ENCODE results near the gene POLR2C. TPM values are rescaled to one million over a fixed set of nuclear protein-coding genes. Genes with fewer than 3 reads are reported as not detected.
A peak's percentile ranks its signal among the peaks of the same experiment; 100 is the strongest.

The POLR2C gene
- total RNA-seq, 2 donors from 2014 or later = 110 to 130 TPM

DNA sequence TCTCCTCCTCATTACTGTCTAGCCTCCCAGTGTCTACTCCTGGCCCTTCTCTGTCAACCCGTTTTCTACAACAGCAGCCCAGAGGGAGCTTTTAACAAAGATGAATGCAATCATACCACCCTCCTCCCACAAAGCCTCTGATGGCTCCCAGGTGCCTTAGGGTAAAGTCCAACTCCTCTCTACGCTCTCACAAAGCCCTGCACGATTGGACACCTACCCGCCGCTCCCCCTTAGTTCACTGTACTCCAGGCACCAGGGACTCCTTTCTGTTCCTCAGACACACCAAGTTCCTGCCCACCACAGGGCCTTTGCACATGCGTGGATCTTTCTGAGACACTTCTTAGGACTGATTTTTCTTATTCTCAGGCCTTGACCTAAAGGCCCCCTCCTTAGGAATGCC lies 56.4 kb downstream of the POLR2C start:
- Histone ChIP-seq H3K9me3 (no peaks in the 10 kb centered on the region), H3K36me3 (peaks cover 47% of the 10 kb centered on the region), H3K27ac (no peak overlapping the region), H3K27me3 (replicated peaks; ENCODE audit: insufficient read depth) (no peaks in the 10 kb centered on the region), H3K4me3 (no peak overlapping the region), H3K4me1 (ENCODE audit: control insufficient read depth in 1 of 2, low read depth in 2 of 2) (peaks cover 0 to 2% of the 10 kb centered on the region in 2 donors)
- TF ChIP-seq, protein P1, sequence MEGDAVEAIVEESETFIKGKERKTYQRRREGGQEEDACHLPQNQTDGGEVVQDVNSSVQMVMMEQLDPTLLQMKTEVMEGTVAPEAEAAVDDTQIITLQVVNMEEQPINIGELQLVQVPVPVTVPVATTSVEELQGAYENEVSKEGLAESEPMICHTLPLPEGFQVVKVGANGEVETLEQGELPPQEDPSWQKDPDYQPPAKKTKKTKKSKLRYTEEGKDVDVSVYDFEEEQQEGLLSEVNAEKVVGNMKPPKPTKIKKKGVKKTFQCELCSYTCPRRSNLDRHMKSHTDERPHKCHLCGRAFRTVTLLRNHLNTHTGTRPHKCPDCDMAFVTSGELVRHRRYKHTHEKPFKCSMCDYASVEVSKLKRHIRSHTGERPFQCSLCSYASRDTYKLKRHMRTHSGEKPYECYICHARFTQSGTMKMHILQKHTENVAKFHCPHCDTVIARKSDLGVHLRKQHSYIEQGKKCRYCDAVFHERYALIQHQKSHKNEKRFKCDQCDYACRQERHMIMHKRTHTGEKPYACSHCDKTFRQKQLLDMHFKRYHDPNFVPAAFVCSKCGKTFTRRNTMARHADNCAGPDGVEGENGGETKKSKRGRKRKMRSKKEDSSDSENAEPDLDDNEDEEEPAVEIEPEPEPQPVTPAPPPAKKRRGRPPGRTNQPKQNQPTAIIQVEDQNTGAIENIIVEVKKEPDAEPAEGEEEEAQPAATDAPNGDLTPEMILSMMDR (IDR thresholded peaks at IDR 0.05) = no peak
- ATAC-seq (ENCODE audit: insufficient number of reproducible peaks, low FRiP score, low read depth) = no peak
- no peak for DNase-seq (ENCODE audit: low spot score)

DNA sequence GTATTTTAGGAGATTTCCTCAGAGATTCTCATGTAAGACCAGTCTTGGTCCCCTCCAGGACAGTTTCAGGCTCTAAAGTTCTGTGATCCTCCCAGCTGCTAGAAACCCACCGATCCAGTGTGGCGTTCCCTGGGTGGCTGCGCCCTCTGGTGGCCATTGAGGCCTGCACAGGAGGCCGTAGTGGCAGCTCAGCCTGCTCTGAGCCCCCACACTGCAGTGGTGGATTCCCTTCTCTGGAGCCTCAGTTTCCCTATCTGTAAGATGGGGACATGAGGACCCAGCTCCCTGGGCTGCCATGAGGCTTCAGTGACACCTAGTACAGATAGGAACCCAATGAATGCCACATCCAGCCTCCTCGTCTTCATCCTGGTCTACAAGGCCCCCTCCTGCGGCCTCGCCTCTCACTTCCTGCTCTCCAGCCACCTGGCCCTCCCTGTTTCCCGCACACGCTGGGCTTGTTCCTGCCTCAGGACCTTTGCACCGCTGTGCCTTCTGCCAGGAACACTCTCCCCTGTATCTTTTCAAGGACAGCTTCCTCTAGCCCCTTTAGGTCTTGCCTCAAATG lies 57.4 kb downstream of the POLR2C start:
- H3K4me3 ChIP-seq = no peak overlapping the region
- no peaks in the 10 kb centered on the region for H3K9me3 ChIP-seq
- ATAC-seq (ENCODE audit: insufficient number of reproducible peaks, low FRiP score, low read depth) (no peak), DNase-seq (ENCODE audit: low spot score) (no peak)
- H3K36me3 ChIP-seq = peaks cover 40% of the 10 kb centered on the region
- TF ChIP-seq, protein P1 (IDR thresholded peaks at IDR 0.05) = peak; percentile 97
- peaks cover 0 to 2% of the 10 kb centered on the region in 2 donors for H3K4me1 ChIP-seq (ENCODE audit: control insufficient read depth in 1 of 2, low read depth in 2 of 2)
- no peaks in the 10 kb centered on the region for H3K27me3 ChIP-seq (replicated peaks; ENCODE audit: insufficient read depth)
- no peak overlapping the region for H3K27ac ChIP-seq

Other genes with a start within 250 kb of the POLR2C start
- 10 to 100 TPM; 54.7 to 64.0 TPM for gene ARL2BP, start 217.4 kb upstream of the POLR2C start, total RNA-seq
- gene PLLP, start 178.0 kb upstream of the POLR2C start, total RNA-seq = 1 to 10 TPM; 3.1 to 8.6 TPM
- not detected for gene CCL22, start 103.9 kb upstream of the POLR2C start, total RNA-seq
- gene CX3CL1, start 90.2 kb upstream of the POLR2C start, total RNA-seq = 100 to 1,000 TPM; 106 to 117 TPM
- gene CCL17, start 57.9 kb upstream of the POLR2C start, total RNA-seq = not detected
- 10 to 100 TPM; 18.1 to 25.0 TPM for gene CIAPIN1, start 15.3 kb upstream of the POLR2C start, total RNA-seq
- 10 to 100 TPM; 29.5 to 33.5 TPM for gene COQ9, start 15.2 kb upstream of the POLR2C start, total RNA-seq
- 10 to 100 TPM; 43.2 to 70.1 TPM for gene DOK4, start 23.8 kb downstream of the POLR2C start, total RNA-seq
- gene CCDC102A, start 73.9 kb downstream of the POLR2C start, total RNA-seq = 10 to 100 TPM; 26.4 to 43.2 TPM
- under 1 TPM in 1 of 2 donors, not detected in 1; 0.27 TPM for gene ADGRG5, start 80.0 kb downstream of the POLR2C start, total RNA-seq
- 10 to 100 TPM in 1 of 2 donors, 1 to 10 TPM in 1; 5.4 to 79.1 TPM for gene ADGRG1, start 166.0 kb downstream of the POLR2C start, total RNA-seq
- gene ADGRG3, start 205.6 kb downstream of the POLR2C start, total RNA-seq = 1 to 10 TPM in 1 of 2 donors, under 1 TPM in 1; 0.41 to 5.1 TPM
- gene DRC7, start 232.1 kb downstream of the POLR2C start, total RNA-seq = not detected